Suppressor macrophage treated with lipopolysaccharide for 4 hours (primary cell): ENCODE measurements around the gene AFAP1.

Experiments used
- DNase-seq: peaks from one replicate; pipeline ENCODE4 v3.0.0-alpha.2; 2020

The AFAP1 gene

DNA sequence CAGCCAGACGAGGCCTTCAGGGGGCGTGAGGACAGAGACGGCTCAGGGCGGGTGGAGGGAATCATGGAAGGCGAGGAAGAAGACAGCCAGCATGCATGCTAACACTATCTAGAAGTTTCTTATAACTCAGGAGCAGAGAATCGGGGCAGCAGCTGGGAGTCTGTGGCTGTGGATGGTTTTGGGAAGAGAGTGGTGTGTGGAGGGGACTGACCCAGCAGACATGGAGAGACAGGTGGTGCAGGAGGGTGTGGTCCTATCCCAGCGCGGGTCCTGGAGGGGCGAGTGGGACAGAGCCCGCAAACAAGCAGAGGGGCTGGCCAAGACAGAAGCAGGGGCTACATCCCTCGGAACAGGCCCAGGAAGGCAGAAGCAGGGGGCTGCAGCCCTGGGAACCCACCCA, 192.1 kb downstream of the AFAP1 start:
- no peak for DNase-seq

DNA sequence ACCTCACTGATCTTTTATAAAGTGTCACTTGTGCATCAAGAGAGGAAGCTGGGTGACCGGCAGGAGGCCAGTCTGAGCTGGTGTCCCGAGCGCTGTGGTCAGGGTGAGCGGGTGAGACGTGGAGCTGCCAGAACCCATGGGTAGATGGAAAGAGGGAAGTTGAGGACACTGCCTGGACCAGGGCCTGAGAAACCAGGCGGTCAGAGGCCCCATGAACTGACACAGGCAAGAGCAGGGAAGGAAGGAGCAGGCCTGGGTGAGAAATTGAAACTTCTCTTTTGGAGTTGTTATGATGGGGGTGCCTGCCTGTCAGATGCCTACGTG, 192.6 kb downstream of the AFAP1 start:
- DNase-seq = peak; percentile 47

DNA sequence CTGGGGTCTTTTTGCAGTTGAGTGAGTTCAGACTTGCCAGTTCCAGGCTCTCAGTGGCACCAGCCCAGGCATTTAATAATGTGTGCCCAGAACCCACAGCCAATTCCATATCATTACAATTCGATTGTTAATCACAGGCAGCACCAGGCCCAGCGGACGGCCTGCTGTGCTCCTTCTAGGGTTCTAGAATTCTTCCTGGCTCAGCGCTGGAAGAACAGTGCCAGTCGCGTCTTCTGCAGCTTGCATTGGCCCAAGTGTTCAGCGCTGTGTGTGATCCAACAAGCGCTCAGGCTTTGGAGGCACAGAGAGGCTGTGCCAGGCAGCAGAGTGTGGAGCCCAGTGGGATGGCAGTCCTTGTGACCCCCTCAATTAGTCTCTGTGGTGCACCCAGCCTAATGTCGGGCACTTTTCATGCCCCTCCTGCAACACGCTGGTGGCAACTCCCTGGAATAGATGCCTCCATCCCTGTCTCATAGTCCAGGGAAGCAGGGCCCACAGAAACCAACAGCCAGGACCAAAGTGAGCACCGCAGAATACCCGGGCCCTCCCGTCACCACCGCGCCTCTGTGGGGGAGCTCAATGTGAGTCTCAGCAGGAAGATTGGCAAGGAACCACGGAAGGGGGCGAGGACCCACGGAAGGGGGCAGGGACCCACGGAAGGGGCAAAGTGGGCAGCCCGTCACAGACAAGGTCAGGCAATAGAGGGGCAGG, 193.2 kb downstream of the AFAP1 start:
- no peak for DNase-seq

DNA sequence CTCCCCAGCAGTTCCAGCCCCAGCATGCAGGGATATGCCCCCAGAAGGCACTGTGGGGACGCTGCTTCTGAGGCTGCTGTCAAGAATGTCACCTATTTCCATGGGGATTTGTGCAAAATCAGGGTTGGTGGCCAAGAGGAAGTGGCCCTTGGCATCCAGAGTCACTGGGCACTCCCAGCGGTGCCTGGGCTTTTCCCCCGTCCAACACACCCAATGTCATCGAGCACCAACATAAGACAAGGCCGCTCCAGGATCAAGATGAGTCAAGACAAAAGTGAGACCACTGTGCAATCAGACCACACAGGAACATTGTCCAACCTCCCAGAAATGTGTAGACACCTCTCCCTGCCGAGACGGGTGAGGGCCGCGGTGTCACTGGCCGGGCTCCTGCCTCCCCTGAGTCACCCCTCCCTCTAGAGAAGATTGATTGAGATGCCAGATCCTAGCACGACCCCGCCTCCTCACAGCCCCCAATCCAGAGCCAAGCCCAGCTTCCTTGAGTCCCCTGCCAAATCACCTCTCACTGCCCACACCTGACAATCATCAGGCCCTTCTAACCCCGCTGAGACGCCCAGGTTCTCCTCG, 194.3 kb downstream of the AFAP1 start:
- peak; percentile 74 for DNase-seq

DNA sequence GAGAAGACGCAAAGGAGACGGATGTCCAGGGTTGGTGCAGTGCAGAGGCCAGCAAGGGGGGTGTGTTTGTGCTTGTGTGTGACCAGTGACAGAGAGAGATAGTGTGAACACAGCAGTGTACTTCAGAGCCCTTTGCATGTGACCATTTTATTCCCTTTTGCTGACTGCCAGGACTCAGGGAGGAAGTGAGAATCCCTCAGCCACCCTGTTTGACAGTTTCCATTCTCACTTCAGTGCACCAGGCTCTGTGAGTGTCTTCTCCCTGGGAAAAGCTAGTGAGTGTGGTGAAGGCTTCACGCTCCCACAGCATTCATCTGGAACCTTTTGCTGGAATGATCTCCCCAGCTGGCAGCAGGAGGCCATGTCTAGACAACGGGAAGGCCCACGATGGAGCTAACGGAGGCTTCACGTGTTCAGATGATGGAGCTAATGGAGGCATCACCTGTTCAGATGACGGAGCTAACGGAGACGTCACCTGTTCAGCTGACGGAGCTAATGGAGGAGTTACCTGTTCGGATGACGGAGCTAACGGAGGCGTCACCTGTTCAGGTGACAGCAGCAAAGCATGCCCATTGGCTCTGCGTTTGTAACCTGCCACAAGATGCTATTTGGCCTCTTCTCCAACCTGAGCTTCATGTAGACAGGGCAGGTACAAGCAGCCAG, 195.4 kb downstream of the AFAP1 start:
- DNase-seq = peak; percentile 78

DNA sequence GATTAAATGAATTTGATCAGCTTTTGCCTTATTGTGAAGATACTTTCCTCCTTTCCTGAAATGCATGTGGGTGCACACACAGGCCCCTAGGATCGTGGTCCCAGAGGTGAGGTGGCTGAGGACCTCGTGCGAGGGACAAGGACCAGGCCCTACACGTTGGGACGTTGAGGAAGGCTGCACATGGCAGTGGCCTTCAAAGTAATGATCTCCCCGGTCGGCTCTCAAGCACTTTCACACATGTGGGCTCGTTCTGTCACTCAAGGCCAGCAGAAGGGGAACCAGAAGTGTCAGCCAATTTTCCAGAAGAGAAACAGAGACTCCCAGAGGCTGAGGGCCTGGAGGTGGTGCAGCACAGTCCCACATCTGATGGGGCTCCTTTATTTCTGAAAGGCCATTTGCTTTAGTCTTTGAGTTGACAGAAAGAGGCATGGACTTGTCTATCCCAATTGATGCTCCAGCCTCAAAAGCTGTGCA, 196.8 kb downstream of the AFAP1 start:
- peak; percentile 42 for DNase-seq

DNA sequence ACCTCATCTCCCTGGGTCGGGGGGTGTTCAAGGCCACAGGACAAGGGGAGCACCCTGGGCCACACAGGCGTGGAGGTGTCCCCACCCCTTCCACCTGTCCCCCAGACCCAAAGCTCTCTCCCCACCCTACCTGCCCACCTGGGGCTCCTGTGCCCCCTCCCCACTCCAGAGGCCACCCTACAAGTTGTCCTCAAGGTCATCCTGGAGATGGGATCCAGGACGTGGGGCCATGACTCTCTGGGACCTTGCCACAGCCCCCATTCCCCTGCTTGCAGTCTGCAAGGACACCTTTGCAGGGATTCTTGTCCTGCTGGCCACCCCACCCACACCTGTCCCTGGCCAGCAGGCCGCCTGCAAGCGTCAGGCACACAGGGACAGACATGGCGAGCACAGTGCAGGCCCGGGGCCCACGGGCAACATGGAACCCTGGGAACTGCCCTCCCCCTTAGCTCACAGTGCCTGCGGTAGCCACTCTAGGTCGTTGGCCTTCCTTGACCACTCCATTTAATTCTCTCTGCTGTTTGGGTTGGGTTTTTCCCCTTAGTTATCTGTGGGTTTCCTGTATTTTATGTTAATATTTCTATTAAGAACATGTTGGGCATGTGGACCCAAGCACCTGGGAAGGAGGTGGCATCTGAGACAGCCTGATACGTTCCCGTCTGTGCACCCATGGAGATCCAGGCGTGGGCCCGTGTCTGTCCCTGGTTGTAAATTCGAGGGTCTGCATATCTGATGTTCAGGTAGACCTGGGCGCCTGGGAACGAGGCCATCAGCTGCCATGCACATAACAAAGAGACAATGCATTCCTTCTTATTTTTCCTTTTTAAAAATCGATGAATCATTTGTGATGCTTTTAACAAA, 197.5 kb downstream of the AFAP1 start:
- DNase-seq = no peak

DNA sequence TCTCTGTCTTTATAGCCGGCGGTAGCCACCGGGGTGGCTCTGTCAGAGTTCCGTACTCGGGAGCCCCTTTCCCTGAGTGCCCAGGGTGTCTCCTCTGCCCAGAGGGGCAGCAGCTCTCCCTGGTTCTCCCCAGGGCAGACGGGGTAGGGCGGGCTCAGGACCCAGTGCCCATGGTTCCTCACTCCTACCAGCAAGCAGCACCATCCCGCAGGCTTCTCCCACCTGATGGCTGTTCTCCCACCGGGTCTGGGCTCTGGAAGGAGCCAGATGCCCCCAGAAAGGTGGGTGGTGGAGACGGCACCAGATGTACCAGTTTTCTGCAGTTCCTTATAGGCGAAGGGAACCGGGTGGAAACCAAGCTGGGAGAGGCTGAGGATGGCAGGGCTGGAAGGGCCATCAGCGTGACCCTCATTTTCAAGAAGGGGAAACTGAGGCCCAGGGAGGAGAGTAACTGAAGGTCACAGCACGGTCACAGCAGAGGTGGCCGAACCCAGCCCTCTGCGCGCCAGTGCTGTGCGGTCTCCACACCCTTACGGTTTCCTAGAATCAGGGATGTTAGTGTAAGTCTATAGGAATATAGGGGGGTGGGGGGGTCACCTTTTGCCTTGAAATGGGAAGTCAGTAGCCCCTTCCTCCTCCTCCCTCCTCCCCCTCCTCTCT, 198.7 kb downstream of the AFAP1 start:
- no peak for DNase-seq

DNA sequence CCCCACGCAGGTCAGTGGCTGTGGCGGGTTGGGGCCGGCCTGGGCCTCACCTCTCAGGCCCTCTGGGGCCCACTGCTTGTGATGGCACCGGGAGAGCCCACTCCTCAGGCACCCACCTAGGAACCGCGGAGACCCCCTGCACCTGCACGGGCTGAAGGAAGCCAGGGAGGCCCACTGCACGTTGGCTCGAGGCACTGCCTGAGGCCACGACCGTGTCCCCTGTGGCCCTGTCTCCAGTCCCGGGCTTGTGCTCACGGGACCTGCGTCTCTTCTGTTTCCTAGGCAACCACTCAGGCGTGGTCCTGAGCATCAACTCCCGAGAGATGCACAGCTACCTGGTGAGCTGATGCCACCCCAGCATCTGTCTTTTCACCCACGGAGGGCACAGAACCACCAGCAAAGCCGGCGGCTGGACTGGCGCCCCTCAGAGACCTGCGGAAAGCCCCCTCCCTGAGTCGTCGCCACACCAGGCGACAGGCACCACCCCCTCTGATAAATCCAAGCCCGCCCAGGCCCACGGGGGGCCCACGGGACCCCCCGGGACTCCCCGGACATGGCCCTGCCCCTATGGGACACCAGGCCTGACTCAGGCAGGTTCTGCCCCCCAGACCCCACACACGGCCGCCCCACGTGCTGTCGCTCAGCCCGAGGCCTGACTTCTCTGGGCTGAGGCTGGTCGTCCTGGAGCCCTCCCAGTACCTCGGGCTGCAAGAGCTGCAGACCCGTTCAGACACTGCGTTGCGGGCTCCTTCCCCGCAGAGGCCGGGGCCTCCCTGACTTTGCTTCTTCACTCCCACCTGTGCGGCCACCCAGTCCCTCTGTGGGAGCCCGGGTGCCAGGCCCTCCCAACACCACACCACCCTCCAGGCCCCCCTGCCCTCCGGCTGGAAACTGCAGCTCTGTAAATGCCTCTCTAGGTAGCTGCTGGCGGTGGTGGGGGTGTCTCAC, 199.5 kb downstream of the AFAP1 start:
- no peak for DNase-seq

DNA sequence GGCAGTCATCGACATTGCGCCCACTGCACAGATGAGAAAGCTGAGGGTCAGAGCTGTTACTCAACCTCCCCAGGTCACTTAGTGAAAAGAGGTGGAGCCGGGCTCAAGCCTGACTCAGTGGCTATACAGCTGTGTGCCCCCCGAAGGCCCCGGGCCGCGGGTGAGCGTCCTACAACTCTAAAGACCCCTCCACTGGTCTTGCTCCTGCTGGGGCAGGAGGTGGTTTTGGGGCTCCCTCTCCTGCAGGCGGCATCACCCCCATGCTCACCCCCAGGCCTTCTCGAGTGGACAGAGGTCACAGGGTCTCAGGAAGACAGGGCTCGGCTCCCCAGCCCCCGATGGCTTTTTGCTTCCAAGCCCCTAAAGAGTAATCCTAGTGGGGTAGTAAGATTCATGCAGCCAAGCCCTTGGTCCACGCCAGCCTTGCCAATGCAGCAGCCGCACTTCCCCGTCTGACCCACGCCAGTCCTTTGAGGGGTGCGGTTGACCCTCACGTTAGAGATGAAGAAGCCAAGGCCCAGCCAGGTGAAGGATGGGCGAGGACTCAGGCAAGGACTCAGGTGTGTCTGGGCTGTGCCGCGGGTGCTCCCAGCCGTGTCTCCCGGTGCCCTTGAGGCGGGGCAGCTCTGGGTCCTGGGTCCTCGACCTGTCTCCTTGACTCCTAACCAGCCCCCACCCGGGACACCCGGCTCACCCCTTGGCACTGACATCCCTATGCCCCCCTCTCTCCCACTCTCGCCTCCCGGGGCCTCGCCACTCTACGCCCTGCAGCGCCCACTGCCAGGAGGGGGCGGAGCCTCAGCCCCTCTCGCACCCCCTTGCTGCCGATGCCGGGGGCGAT, 200.4 kb downstream of the AFAP1 start:
- DNase-seq = no peak

DNA sequence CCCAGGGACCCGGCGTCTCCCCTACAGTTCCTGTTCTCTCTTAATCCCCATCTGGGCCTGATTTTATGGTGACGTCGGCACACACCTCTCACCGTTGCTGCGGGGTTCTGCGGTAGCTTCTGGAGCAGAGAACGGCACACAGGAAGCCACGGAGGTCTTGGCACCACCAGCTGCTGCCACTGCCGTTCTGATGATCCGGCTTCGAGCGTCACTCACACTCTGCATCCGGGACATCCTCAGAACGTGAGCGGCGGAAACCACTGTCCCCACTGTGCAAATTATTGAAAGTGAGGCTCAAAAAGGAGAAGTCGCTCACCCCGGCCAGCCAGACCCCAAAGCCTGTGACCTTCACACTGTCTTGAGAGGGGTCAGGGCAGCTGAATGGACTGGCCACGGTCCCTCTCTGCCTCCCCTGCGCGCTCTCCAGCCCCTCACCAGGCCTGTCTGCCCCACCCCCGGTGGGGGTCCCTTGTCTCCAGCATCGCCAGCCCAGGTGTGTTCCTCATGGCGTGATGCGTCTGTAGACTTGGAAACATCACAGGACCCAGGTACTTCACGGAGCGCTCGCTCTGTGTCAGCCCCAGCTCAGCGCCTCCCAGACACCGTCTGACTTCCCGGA, 201.1 kb downstream of the AFAP1 start:
- DNase-seq = no peak

DNA sequence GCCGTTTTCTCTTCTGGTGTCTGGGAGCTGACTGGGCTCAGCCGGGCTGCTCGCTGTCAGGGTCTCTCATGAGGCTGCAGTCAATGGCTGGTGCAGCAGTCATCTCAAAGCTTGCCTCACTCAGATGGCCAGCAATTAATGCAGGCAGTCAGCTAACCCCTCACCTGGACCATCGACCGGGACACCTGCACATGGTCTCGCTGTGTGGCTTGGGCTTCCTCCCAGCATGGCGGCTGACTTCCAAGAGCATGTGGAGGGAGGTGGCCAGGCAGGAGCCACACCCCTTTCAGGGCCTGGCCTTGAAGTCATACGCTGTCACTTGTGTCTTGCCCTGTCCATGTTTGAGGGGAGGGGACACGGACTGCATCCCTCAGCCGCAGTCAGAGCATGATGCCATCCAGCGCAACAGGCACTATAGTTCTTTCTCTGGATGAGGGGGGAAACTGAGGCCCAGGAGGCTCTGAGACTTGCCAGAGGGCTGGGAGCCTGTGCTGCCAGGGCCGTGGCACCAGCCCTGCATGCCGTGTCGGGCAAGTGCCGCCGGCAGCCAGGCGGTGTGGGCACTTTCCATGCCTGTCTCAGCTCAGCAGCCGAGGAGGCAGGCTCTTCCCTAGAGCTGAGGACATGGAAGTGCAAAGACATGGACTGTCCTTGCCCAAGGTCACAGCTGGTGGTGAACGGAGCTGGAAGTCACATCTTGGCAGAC, 201.8 kb downstream of the AFAP1 start:
- DNase-seq = no peak

DNA sequence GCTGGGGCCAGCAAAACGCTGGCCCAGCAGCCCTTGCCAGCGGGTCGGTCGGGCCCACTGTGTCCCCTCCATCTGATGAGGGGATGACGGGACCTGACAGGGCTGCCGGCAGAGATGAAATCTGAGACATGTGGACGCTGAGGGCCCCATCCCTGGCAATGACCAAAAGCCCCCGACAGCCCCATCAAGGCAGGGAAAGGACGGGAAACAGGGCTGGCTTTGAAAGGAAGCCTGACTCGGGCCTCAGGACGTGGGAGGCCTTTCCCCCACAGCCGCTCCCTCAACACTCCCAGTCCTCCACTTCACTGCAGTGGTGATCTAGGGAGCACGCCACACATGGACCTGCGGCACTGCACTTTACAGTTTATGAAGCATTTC, 202.4 kb downstream of the AFAP1 start:
- DNase-seq = no peak

DNA sequence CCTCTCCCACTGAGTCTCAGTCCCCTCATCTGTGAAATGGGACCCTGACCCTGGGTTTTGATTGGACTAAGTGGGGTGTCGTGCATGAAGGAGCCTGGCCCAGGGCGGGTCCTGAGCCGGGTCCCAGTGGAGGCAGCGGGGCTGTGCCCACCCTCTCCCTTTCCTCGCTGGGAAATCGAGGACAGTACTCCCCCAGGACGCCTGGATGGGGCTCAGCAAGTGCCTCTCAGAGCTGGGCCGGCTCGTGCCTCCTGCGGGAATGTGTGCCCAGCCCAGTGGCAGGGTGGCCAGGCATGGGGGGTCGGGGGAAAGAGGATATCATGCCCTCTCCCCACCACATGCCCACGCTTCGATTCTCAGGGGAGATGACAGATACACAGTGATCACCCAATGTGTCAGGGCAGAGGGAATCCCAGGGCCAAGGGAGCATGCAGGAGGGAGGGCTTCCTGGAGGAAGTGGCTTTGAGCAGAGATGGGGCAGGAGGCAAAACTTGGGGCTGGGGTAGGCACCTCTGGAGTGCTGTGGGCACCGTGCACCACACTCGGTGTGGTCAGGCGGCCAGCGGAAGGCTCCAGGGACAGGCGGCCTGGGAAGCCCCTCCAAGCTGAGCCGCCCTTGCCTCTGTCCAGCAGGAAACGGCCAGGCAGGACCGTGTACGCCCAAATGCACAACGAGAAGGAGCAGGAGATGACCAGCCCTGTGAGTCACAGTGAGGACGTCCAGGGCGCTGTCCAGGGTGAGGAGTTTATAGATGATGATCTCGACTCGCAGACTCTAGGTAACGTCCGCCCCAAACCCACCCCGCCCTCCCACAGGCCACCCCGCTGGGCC, 203.0 kb downstream of the AFAP1 start:
- no peak for DNase-seq

DNA sequence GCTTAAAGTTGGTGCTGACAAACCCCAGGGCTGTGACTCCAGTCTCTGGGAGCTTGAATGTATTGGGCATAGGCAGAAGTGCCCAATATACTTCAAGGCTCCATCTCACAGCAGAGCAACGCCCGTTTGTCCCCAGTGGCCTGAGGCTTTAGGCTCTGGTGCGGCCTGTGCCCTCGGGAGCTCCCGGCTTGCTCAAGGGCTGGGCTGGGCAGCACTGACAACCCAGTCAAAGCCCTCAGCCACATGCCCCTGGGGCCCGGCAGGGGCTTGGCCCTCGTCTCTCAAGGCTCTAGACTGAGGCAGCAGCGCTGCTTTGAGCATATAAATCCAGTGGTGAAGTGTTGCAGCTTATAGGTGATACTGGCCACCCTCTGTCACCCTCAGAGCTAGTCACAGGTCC, 203.7 kb downstream of the AFAP1 start:
- no peak for DNase-seq

DNA sequence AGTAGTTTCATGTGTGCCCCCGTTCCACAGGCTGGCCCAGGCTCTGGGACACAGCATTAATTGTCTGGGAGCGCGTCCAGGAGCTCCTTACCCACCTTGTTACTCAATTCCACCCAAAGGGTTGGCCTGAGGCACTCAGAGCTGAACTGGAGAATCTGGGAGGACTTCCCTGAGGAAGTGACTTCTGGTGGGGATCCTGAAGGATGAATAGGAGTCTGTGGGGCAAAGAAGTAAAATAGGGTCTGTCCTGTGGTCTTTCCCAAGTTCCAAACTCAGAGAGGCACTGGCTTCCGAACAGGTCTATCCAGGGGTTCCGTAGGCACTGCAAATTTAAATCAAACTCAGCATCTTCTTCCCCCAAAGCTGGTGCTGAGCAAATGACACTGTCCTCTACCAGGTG, 204.3 kb downstream of the AFAP1 start:
- DNase-seq = no peak

DNA sequence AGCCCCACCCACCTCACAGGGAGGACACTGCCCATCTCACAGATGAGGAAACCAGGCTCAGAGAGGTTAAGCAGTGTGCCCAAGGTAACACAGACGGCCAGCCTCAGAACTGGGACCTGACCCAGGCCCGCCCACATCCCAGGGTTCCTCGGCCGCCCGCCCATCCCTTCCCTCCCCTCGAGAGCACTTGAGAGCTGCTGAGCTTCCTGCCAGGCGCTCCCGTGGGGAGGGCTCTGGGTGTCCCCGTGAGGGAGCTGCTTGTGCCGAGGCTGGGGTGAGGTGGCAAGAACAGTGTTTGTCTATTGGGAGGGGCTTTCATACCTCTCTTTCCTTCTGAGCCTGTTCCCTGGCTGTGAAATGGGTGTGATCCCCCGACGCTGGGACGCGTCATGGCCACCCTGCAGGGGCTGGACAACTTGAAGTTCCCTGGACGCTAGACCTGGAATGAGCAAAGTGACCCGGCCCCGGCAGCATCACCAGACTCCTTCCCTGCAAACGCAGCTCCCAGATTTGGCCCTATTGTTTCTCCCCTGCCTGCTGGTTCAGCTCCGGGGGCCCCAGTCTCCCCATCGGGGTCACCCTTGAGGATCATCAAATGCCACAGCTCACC, 204.9 kb downstream of the AFAP1 start:
- no peak for DNase-seq
